Measurements from ENCODE around the gene KHSRP. TPM values are rescaled to one million over a fixed set of nuclear protein-coding genes. Genes with fewer than 3 reads are reported as not detected.

KHSRP gene, protein sequence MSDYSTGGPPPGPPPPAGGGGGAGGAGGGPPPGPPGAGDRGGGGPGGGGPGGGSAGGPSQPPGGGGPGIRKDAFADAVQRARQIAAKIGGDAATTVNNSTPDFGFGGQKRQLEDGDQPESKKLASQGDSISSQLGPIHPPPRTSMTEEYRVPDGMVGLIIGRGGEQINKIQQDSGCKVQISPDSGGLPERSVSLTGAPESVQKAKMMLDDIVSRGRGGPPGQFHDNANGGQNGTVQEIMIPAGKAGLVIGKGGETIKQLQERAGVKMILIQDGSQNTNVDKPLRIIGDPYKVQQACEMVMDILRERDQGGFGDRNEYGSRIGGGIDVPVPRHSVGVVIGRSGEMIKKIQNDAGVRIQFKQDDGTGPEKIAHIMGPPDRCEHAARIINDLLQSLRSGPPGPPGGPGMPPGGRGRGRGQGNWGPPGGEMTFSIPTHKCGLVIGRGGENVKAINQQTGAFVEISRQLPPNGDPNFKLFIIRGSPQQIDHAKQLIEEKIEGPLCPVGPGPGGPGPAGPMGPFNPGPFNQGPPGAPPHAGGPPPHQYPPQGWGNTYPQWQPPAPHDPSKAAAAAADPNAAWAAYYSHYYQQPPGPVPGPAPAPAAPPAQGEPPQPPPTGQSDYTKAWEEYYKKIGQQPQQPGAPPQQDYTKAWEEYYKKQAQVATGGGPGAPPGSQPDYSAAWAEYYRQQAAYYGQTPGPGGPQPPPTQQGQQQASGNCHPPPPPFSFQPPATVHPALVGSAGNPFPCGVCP
- total RNA-seq, result 65.2 TPM

DNA sequence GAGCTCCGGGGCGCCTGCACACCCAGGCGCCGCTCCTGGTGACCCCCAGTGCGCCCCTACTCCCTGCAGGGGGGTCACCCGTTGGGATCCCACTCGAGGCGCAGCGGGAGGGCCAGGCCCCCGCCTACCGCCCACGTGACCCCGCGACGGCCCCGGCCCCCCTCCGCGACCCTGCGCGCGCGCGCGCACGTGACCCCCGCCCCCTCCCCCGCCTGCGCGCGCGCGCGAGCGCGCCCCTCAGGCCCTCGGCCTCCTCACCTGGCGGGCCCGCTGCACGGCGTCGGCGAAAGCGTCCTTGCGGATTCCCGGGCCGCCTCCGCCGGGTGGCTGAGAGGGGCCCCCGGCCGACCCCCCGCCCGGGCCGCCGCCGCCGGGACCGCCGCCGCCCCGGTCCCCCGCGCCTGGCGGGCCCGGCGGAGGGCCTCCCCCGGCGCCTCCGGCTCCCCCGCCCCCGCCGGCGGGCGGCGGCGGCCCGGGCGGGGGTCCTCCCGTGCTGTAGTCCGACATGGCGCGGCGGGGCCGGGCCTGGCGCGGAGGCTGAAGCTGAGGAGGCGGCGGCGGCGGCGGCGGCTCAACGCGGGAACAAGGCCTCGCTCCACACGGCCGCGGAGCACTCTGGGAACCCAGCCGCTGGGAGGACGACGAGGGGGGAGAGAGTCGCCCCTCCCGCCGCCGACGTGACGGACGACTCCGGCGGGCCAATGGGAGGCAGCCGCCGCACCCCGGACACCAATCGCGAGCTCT lies at the start of gene KHSRP:
Gene KHSRP, minus strand, starts transcription at position 617 of the 744 bp plus-strand sequence. Its CDS starts 110 bp downstream, at position 507.
- Histone ChIP-seq H3K4me3 (ENCODE audit: low read length in 3 of 3) (peak within 1 kb of the TSS; percentile 84 to 92 (median 87)), H3K4me1 (ENCODE audit: control insufficient read depth in 3 of 3, insufficient read depth in 3 of 3, low read length in 3 of 3) (peaks cover 24 to 39% (median 27%) of the 10 kb centered on the region in 3 donors), H3K27me3 (ENCODE audit: control insufficient read depth in 3 of 3, insufficient read depth in 3 of 3, low read length in 3 of 3) (peaks cover 0 to under 1% (median 0%) of the 10 kb centered on the region in 3 donors), H3K27ac (ENCODE audit: low read depth, low read length) (peak within 1 kb of the TSS; percentile 91), H3K36me3 (ENCODE audit: control insufficient read depth in 3 of 3, insufficient read depth in 3 of 3, low read length in 3 of 3) (peaks cover 19 to 24% (median 21%) of the 10 kb centered on the region in 3 donors), H3K9ac (ENCODE audit: low read depth in 1 of 3, low read length in 3 of 3) (peak within 1 kb of the TSS; percentile 69 to 91 (median 90)), H3K9me3 (ENCODE audit: control insufficient read depth in 3 of 3, low read length in 3 of 3) (no peaks in the 10 kb centered on the region)

DNA sequence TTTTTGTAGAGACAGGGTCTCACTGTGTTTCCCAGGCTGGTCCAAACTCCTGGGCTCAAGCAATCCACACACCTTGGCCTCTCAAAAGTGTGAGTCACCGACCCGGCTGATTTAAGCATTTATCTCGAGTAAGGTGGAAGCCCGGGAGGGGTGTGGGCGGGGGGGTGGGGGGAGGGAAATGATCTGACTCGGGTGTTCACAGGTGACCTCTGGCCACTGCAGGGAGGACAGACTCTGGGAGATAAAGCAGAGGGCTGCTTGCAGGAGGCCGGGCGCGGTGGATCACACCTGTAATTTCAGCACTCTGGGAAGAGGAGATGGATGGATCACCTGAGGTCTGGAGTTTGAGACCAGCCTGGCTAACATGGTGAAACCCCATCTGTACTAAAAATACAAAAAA lies 49.0 kb upstream of the KHSRP start:
- Histone ChIP-seq H3K9me3 (ENCODE audit: control insufficient read depth in 3 of 3, low read length in 3 of 3) (no peaks in the 10 kb centered on the region), H3K9ac (ENCODE audit: low read depth in 1 of 3, low read length in 3 of 3) (no peak overlapping the region), H3K27ac (ENCODE audit: low read depth, low read length) (no peak overlapping the region), H3K27me3 (ENCODE audit: control insufficient read depth in 3 of 3, insufficient read depth in 3 of 3, low read length in 3 of 3) (peaks cover 24 to 31% (median 28%) of the 10 kb centered on the region in 3 donors), H3K4me1 (ENCODE audit: control insufficient read depth in 3 of 3, insufficient read depth in 3 of 3, low read length in 3 of 3) (peaks cover 0 to 5% (median 4%) of the 10 kb centered on the region in 3 donors), H3K4me3 (ENCODE audit: low read length in 3 of 3) (no peak overlapping the region), H3K36me3 (ENCODE audit: control insufficient read depth in 3 of 3, insufficient read depth in 3 of 3, low read length in 3 of 3) (no peaks in the 10 kb centered on the region)

DNA sequence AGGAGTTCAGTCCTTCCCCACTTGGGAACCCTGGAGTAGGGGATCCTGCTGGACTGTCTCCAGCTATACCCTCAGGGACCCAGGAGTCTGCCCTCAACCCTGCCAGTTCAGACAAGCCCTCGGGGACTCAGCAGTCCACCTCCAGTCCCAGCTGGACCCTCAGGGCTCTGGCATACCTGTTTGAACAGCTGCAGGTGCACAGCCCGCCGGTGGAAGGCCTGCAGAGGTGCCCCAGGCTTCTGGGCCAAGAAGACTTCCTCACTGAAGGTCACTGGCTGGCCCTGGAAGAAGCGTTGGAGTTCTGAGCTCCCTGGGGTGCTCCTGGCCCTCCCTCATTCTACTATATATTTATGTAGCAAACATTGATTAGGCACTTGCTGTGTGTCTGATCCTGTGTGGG lies 48.1 kb upstream of the KHSRP start:
- peaks cover 28 to 31% (median 30%) of the 10 kb centered on the region in 3 donors for H3K27me3 ChIP-seq (ENCODE audit: control insufficient read depth in 3 of 3, insufficient read depth in 3 of 3, low read length in 3 of 3)
- no peaks in the 10 kb centered on the region for H3K36me3 ChIP-seq (ENCODE audit: control insufficient read depth in 3 of 3, insufficient read depth in 3 of 3, low read length in 3 of 3)
- H3K4me3 ChIP-seq (ENCODE audit: low read length in 3 of 3), result no peak overlapping the region
- H3K4me1 ChIP-seq (ENCODE audit: control insufficient read depth in 3 of 3, insufficient read depth in 3 of 3, low read length in 3 of 3), result peaks cover 0 to 5% (median 4%) of the 10 kb centered on the region in 3 donors
- H3K9me3 ChIP-seq (ENCODE audit: control insufficient read depth in 3 of 3, low read length in 3 of 3), result no peaks in the 10 kb centered on the region
- no peak overlapping the region for H3K9ac ChIP-seq (ENCODE audit: low read depth in 1 of 3, low read length in 3 of 3)
- no peak overlapping the region for H3K27ac ChIP-seq (ENCODE audit: low read depth, low read length)

DNA sequence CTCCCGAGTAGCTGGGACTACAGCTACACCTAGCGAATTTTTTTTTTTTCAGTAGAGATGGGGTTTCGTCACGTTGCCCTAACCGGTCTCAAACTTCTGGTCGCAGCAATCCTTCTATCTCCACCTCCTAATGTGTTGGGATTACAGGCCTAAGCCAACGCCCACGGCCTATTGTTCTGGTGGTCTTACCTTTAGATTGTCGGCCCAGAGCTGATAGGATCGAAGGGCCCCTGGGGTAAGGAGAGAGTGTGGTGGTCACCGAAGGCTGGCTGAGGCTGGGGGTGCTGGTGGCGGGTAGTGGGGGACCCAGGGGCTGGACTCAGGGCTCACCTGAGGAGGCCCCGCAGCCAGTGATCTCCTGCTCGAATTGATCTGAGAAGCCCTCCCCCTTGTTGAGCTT lies 46.5 kb upstream of the KHSRP start:
- Histone ChIP-seq H3K9ac (ENCODE audit: low read depth in 1 of 3, low read length in 3 of 3) (no peak overlapping the region), H3K36me3 (ENCODE audit: control insufficient read depth in 3 of 3, insufficient read depth in 3 of 3, low read length in 3 of 3) (no peaks in the 10 kb centered on the region), H3K9me3 (ENCODE audit: control insufficient read depth in 3 of 3, low read length in 3 of 3) (no peaks in the 10 kb centered on the region), H3K27ac (ENCODE audit: low read depth, low read length) (no peak overlapping the region), H3K4me3 (ENCODE audit: low read length in 3 of 3) (no peak overlapping the region), H3K4me1 (ENCODE audit: control insufficient read depth in 3 of 3, insufficient read depth in 3 of 3, low read length in 3 of 3) (peaks cover 0 to 3% (median 2%) of the 10 kb centered on the region in 3 donors), H3K27me3 (ENCODE audit: control insufficient read depth in 3 of 3, insufficient read depth in 3 of 3, low read length in 3 of 3) (peaks cover 16 to 19% (median 19%) of the 10 kb centered on the region in 3 donors)

DNA sequence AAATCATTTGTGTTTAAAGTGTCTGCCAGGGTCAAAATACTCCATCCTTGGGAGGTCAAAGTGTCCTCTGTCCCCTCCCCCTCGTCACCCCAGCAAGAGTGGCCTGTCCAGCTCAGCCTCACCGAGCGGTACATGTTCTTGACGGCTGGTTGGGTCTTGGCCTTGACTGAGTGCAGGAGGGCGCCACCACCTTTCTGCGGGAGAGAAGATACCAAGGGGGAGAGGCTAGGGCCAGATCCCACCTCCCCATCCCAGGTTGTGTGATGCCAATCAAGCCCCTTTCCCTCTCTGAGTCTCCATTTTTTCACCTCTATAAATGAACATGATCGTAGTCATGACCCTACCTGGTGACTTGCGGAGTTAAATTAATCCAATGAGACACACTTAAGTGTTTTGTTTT lies 45.6 kb upstream of the KHSRP start:
- Histone ChIP-seq H3K4me1 (ENCODE audit: control insufficient read depth in 3 of 3, insufficient read depth in 3 of 3, low read length in 3 of 3) (no peaks in the 10 kb centered on the region), H3K4me3 (ENCODE audit: low read length in 3 of 3) (no peak overlapping the region), H3K9ac (ENCODE audit: low read depth in 1 of 3, low read length in 3 of 3) (no peak overlapping the region), H3K9me3 (ENCODE audit: control insufficient read depth in 3 of 3, low read length in 3 of 3) (no peaks in the 10 kb centered on the region), H3K36me3 (ENCODE audit: control insufficient read depth in 3 of 3, insufficient read depth in 3 of 3, low read length in 3 of 3) (no peaks in the 10 kb centered on the region), H3K27ac (ENCODE audit: low read depth, low read length) (no peak overlapping the region), H3K27me3 (ENCODE audit: control insufficient read depth in 3 of 3, insufficient read depth in 3 of 3, low read length in 3 of 3) (peaks cover 10 to 15% (median 15%) of the 10 kb centered on the region in 3 donors)

DNA sequence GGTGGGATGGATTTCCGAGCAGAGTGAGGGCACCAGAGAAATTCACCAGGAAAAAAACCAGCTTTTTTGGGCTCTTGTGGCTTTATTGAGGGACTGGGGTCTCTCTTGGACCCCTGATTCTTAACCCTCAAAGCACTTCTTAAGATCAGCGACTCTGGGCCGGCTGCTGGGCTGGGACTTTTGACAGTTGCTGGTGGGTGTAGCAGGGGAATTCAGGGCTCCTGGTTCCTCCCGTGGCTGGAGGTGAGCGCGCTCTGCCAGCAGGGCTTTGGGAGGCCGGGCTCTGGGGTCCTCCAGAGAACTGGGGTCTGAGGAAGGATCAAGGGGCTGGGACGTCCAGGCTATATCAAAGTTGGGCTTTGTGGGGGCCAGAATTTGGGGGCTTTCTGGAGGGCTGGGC lies 42.8 kb upstream of the KHSRP start:
- Histone ChIP-seq H3K36me3 (ENCODE audit: control insufficient read depth in 3 of 3, insufficient read depth in 3 of 3, low read length in 3 of 3) (no peaks in the 10 kb centered on the region), H3K4me3 (ENCODE audit: low read length in 3 of 3) (no peak overlapping the region), H3K27ac (ENCODE audit: low read depth, low read length) (no peak overlapping the region), H3K9ac (ENCODE audit: low read depth in 1 of 3, low read length in 3 of 3) (no peak overlapping the region), H3K27me3 (ENCODE audit: control insufficient read depth in 3 of 3, insufficient read depth in 3 of 3, low read length in 3 of 3) (peaks cover 18 to 28% (median 20%) of the 10 kb centered on the region in 3 donors), H3K4me1 (ENCODE audit: control insufficient read depth in 3 of 3, insufficient read depth in 3 of 3, low read length in 3 of 3) (peaks cover 0 to 3% (median 0%) of the 10 kb centered on the region in 3 donors), H3K9me3 (ENCODE audit: control insufficient read depth in 3 of 3, low read length in 3 of 3) (no peaks in the 10 kb centered on the region)

DNA sequence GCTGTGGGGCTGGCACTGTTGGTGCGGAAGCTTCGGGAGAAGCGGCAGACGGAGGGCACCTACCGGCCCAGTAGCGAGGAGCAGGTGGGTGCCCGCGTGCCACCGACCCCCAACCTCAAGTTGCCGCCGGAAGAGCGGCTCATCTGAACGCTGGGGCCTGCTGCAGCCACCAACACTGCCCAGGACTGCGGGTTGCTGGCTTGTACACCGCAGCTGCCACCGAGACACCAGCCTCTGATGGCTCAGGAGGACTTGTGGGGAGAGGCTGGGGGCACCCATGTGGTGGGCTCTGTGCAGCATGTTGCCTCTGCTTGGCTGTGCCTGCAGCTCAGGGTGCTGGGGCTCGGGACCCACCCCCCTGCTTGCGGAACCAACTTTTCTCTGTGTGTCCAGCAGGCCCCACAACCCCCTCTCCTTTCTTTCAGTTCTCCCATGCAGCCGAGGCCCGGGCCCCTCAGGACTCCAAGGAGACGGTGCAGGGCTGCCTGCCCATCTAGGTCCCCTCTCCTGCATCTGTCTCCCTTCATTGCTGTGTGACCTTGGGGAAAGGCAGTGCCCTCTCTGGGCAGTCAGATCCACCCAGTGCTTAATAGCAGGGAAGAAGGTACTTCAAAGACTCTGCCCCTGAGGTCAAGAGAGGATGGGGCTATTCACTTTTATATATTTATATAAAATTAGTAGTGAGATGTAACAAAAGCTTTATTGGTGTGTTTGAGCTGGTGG lies 42.1 kb upstream of the KHSRP start:
- Histone ChIP-seq H3K27me3 (ENCODE audit: control insufficient read depth in 3 of 3, insufficient read depth in 3 of 3, low read length in 3 of 3) (peaks cover 18 to 28% (median 20%) of the 10 kb centered on the region in 3 donors), H3K36me3 (ENCODE audit: control insufficient read depth in 3 of 3, insufficient read depth in 3 of 3, low read length in 3 of 3) (no peaks in the 10 kb centered on the region), H3K4me3 (ENCODE audit: low read length in 3 of 3) (no peak overlapping the region), H3K27ac (ENCODE audit: low read depth, low read length) (no peak overlapping the region), H3K9me3 (ENCODE audit: control insufficient read depth in 3 of 3, low read length in 3 of 3) (no peaks in the 10 kb centered on the region), H3K9ac (ENCODE audit: low read depth in 1 of 3, low read length in 3 of 3) (no peak overlapping the region), H3K4me1 (ENCODE audit: control insufficient read depth in 3 of 3, insufficient read depth in 3 of 3, low read length in 3 of 3) (peaks cover 0 to 3% (median 0%) of the 10 kb centered on the region in 3 donors)

DNA sequence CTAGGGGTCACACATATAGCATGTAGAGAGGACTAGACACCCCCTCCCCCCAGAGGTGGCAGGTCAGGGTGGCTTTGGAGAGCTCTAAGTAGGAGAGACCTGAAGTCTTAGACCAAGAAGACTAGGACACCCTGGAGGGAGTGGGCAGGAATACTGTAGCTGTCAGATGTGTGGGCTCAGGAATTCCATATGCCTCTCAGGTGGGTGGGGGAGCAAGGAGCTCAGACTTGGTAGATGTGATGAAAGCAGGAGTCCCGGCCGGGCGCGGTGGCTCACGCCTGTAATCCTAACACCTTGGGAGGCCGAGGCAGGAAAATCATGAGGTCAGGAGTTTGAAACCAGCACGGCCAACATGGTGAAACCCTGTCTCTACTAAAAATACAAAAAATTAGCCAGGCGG lies 41.1 kb upstream of the KHSRP start:
- Histone ChIP-seq H3K4me1 (ENCODE audit: control insufficient read depth in 3 of 3, insufficient read depth in 3 of 3, low read length in 3 of 3) (peaks cover 0 to 3% (median under 1%) of the 10 kb centered on the region in 3 donors), H3K27ac (ENCODE audit: low read depth, low read length) (no peak overlapping the region), H3K9ac (ENCODE audit: low read depth in 1 of 3, low read length in 3 of 3) (no peak overlapping the region), H3K27me3 (ENCODE audit: control insufficient read depth in 3 of 3, insufficient read depth in 3 of 3, low read length in 3 of 3) (peaks cover 18 to 28% (median 20%) of the 10 kb centered on the region in 3 donors), H3K36me3 (ENCODE audit: control insufficient read depth in 3 of 3, insufficient read depth in 3 of 3, low read length in 3 of 3) (no peaks in the 10 kb centered on the region), H3K9me3 (ENCODE audit: control insufficient read depth in 3 of 3, low read length in 3 of 3) (no peaks in the 10 kb centered on the region), H3K4me3 (ENCODE audit: low read length in 3 of 3) (no peak overlapping the region)

DNA sequence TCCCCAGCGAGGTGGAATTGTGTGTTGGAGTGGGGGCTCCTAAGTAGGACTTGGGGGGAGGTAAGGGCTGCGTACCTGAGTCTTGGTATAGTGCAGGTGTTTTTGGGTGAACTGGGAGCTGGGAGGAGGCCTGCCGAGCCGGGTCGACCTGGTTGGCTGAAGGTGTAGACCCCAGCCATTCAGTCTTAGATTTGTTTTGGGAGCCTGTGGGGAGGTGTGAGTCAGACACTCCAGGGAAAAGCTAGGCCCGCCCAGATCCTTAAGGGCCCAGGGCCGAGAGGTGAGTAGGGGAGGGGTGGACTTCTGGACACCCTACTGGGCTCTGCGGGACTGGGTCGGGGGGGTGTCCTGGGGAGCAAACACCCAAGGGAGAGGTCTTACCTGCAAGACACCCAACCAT lies 40.4 kb upstream of the KHSRP start:
- Histone ChIP-seq H3K4me3 (ENCODE audit: low read length in 3 of 3) (no peak overlapping the region), H3K4me1 (ENCODE audit: control insufficient read depth in 3 of 3, insufficient read depth in 3 of 3, low read length in 3 of 3) (peaks cover under 1 to 4% (median 3%) of the 10 kb centered on the region in 3 donors), H3K36me3 (ENCODE audit: control insufficient read depth in 3 of 3, insufficient read depth in 3 of 3, low read length in 3 of 3) (no peaks in the 10 kb centered on the region), H3K27ac (ENCODE audit: low read depth, low read length) (no peak overlapping the region), H3K9ac (ENCODE audit: low read depth in 1 of 3, low read length in 3 of 3) (no peak overlapping the region), H3K27me3 (ENCODE audit: control insufficient read depth in 3 of 3, insufficient read depth in 3 of 3, low read length in 3 of 3) (peaks cover 18 to 28% (median 20%) of the 10 kb centered on the region in 3 donors), H3K9me3 (ENCODE audit: control insufficient read depth in 3 of 3, low read length in 3 of 3) (no peaks in the 10 kb centered on the region)

Data from skeletal muscle tissue (tissue), 4 donors.